Neural cell (in vitro differentiated cells): ENCODE data around the gene CAPN2.

ENCODE experiments used
- POLR2AphosphoS5 ChIP-seq: IDR thresholded peaks from 2 replicates; pipeline ENCODE4 v1.6.1; 2012
- REST ChIP-seq: IDR thresholded peaks from 2 replicates; pipeline ENCODE4 v1.6.1; 2012; ENCODE audit warnings: borderline replicate concordance
- TF ChIP-seq, protein P1 (sequence below): fragments of 450-650 bp; IDR thresholded peaks from 2 replicates; pipeline ENCODE4 v1.5.1; 2014; ENCODE audit warnings: antibody characterized with exemption, mild to moderate bottlenecking, moderate library complexity; ENCODE audit not compliant: poor library complexity, severe bottlenecking

GRCh38 chr1:223813645-223814044 is 101.3 kb downstream of the CAPN2 start:
- TF ChIP-seq, protein P1, sequence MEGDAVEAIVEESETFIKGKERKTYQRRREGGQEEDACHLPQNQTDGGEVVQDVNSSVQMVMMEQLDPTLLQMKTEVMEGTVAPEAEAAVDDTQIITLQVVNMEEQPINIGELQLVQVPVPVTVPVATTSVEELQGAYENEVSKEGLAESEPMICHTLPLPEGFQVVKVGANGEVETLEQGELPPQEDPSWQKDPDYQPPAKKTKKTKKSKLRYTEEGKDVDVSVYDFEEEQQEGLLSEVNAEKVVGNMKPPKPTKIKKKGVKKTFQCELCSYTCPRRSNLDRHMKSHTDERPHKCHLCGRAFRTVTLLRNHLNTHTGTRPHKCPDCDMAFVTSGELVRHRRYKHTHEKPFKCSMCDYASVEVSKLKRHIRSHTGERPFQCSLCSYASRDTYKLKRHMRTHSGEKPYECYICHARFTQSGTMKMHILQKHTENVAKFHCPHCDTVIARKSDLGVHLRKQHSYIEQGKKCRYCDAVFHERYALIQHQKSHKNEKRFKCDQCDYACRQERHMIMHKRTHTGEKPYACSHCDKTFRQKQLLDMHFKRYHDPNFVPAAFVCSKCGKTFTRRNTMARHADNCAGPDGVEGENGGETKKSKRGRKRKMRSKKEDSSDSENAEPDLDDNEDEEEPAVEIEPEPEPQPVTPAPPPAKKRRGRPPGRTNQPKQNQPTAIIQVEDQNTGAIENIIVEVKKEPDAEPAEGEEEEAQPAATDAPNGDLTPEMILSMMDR: no peak
- no peak for TF ChIP-seq REST
- TF ChIP-seq POLR2AphosphoS5: no peak
